Germinal center (tissue), 1 donor: ENCODE measurements around the gene EIF1AD.

ENCODE experiments used
- DNase-seq: peaks from one replicate; pipeline ENCODE4 v3.0.0; 2012; ENCODE audit warnings: mixed read lengths, low spot score

Gene EIF1AD

GRCh38 chr11:66004186-66004585, 2.2 kb upstream of the EIF1AD start:
- no peak for DNase-seq

DNA sequence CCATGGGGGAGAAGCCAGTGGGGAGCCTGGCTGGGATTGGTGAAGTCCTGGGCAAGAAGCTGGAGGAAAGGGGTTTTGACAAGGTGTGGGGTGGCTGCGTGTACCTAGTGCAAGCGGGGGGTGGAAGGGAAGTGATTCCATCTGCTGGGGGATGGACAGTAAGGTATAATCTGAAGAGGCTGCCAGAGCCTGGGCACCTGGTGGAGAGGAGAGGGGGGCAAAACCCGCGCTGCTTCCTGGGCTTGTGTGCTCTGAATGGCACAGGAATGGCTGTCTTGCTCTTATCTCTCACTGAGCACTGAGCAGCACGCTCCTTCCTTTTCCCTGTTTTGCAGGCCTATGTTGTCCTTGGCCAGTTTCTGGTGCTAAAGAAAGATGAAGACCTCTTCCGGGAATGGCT, 1.3 kb upstream of the EIF1AD start:
- no peak for DNase-seq

- peak; percentile 85 for DNase-seq
Observed at GRCh38 chr11:66002648-66003225, 780 bp upstream of the EIF1AD start.

DNA sequence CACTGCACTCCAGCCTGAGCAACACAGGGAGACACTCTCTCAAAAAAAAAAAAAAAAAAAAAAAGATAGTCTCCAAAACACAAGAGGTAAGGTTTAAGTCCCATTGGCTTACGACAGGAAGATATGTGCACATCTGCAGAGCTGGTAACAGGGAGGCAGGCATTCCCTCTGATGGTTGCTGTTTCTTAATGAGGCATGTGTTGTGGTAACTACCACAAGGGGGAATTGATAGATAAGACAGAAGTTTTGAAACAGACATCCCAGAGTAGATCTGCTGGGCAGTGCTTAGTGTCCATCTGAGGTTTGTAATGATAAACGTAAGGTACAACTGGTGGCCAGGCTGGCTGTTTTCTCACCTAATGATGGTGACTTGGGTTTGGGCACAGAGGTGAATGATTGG, 4.7 kb downstream of the EIF1AD start:
- no peak for DNase-seq

DNA sequence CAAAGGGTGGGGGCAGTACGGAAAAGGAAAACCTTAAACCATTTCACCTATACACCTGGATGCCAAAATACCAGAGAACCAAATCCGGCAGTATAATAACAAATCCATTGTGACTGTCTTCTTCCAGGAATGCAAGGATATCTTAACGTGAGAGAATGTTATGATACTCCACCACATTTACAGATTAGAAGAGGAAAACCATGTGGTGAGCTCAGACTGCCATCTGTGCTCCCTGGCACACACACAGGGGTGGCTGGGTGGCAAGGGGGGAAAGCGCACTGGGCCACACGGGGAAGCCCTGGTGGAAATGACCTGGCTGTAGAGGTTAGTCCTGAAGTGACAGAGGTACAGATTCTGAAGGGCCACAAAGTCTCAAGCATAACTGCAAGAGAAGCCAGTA, 9.9 kb downstream of the EIF1AD start:
- no peak for DNase-seq

DNA sequence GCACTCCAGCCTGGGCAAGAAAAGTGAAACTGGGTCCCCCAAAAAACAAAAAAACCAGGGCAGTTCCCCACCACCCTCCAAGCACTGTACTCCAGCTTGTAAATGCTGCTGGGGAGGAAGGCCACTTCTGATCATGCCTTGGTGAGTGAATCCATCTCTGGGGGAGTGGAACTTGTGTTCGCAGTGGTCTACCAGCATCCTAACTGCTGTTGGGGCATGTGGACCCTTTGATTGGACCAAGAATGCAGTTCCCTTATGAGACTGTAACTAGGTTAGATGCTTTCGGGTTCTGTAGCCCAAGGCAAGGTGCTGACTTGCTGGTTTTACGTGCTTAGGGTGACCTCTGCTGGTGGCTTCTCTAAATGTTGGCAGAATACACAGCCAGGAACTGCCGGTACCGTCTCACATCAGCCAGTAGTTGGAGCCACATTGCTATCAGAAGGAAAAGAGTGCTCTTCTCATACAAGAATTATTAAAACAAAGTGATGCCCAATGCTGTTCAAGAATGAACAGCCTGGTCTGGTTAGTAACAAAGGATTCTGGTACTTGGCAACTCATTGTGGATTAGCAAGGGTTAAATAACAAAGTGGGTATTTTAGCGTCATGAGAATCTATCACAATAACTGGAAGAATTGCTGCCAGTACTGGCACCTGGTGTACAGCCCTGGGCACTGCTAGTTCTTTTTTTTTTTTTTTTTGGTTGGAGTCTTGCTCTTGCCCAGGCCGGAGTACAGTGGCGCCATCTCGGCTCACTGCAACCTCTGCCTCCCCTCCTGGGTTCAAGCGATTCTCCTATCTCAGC, 13.0 kb downstream of the EIF1AD start:
- peak; percentile 89 for DNase-seq

GRCh38 chr11:65987336-65987735, 14.6 kb downstream of the EIF1AD start:
- DNase-seq: no peak

- no peak for DNase-seq
Observed at GRCh38 chr11:65983589-65983987, 18.4 kb downstream of the EIF1AD start.

GRCh38 chr11:65982824-65983588, 19.0 kb downstream of the EIF1AD start:
- DNase-seq: no peak

- no peak for DNase-seq
Observed at GRCh38 chr11:65981972-65982823, 19.8 kb downstream of the EIF1AD start.

GRCh38 chr11:65981101-65981740, 20.7 kb downstream of the EIF1AD start:
- no peak for DNase-seq

DNA sequence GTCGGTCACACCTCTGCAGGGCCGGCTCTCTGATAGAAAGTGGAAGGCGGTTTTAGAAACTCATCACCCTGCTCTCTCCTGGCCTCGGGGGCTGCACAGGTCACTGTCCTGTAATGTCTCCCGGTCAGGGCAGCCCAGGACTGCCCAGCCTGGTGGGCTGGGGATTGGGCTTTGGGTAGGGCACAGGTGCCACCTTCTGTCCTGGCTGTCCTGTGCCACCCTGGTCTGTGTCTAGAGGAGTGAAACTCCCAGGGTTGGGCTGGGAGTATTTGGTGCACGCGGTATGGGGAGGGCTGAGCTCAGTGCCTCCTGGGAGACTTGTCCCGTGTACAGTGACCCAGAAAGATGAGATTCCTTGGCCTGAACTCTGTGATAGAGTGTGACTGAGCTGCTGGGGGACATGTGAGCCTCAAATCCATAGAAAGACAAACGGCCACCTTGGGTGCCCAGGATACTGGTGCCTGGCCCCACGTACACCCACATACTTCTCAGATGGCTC, 22.6 kb downstream of the EIF1AD start:
- DNase-seq: no peak

DNA sequence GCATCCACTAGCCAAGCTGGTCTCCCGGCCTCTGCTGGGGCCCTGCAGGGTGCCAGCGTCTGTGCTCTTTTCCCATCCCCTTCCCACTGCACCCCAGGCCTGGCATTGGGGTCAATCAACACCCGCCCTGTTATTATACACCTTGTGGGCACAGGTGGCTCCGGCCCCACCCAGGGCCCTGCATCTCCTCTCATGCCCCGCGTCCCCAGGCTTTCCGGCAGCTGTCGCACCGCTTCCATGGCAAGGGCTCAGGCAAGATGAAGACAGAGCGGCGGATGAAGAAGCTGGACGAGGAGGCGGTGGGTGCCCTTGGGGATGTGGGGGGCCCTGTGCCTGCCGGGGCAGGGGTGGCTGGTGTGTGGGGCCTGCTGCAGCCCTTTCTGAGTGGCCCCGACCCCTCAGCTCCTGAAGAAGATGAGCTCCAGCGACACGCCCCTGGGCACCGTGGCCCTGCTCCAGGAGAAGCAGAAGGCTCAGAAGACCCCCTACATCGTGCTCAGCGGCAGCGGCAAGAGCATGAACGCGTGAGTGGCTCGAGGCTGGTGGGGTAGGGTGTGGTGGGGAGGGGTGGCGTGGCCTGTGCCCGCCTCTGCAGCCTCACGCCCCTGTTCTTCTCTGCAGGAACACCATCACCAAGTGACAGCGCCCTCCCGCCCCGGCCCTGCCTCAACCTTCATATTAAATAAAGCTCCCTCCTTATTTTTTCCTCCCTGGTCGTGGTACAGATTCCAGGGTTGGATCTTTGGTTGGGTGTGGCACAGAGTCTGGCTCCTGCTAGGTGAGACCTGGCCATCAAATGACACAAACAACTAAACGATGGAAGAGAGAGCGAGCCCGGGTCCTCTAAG, 23.3 kb downstream of the EIF1AD start:
- no peak for DNase-seq

- DNase-seq: no peak
Observed at GRCh38 chr11:65977621-65978390, 24.2 kb downstream of the EIF1AD start.

- DNase-seq: no peak
Observed at GRCh38 chr11:65976216-65977176, 25.5 kb downstream of the EIF1AD start.

- DNase-seq: no peak
Observed at GRCh38 chr11:65975771-65976170, 26.2 kb downstream of the EIF1AD start.

GRCh38 chr11:65973439-65974110, 28.4 kb downstream of the EIF1AD start:
- no peak for DNase-seq

GRCh38 chr11:65972116-65972515, 29.8 kb downstream of the EIF1AD start:
- DNase-seq: no peak
